ENCODE measurements around the gene PHOSPHO1. TPM values are rescaled to one million over a fixed set of nuclear protein-coding genes. Genes with fewer than 3 reads are reported as not detected.

Gene PHOSPHO1
- polyA plus RNA-seq, 2 of the 4 experiments (the other 2 are of a cell fraction) = 0.32 to 1.6 TPM

DNA sequence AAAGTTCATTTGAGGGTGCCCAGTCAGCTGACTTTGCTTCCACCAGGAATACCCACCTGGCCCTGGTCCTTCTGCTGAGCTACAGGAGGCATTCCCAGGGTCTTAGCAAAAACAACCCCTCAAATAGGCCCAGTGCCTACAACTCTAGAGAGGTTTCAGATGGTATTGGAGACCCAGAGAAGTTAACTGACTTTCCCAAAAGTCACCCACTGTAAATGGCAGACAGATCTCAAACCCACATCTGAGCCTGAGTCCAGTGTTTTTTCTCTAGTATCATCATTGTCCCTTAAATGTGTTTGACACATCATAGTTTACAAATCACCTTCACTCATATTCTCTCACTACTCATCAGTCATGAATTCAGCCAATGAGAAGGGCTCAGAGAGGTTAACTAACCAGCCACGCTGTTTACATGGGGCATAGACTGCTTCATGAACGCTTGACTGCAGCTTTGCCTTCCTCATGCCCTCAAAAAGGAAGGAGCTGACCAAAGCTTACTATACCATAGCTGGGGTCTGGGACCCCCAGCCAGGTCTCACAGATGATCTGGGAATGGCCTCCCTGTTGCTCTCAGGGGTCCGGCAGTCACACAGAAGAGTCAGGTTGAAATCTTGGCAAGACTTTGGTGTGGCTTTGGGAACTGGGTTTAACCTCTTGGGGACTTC, 3.7 kb downstream of the PHOSPHO1 start:
- Histone ChIP-seq H3K4me3 (no peak overlapping the region), H3K27ac (no peak overlapping the region), H3K4me1 (peaks cover 19% of the 10 kb centered on the region), H3K9me3 (no peaks in the 10 kb centered on the region), H3K4me2 (no peak overlapping the region)
- ChIA-PET POLR2A (no interaction called here), CTCF (interaction anchor here (0.5 to 12.3 kb wide), 72 partner anchors 10 to 1256 kb away, joined by 3 to 224 read pairs (median 4); partner anchors contain the start of genes ABI3, CDK5RAP3, GNGT2 and SNF8)
- no peak for DNase-seq (ENCODE audit: low read depth in 1 of 2, low spot score in 1 of 2)
- FAIRE-seq = no peak
- ATAC-seq = no peak
- WGBS (ENCODE audit: missing lambda C conversion rate) = 91% methylated on average over 3 of the region's 3 CpGs
- TF ChIP-seq EHF (CRISPR knock-in tag; IDR thresholded peaks at IDR 0.05) (no peak), ZNF302 (CRISPR knock-in tag; IDR thresholded peaks at IDR 0.05) (no peak), KDM5A (IDR thresholded peaks at IDR 0.05) (no peak), CBX2 (IDR thresholded peaks at IDR 0.05; ENCODE audit: borderline replicate concordance, low read depth) (no peak), JUN (IDR thresholded peaks at IDR 0.05) (no peak), TP53 (CRISPR knock-in tag; IDR thresholded peaks at IDR 0.05) (no peak), ESRRA (IDR thresholded peaks at IDR 0.05; ENCODE audit: borderline replicate concordance, low read length) (no peak), HEYL (CRISPR knock-in tag; IDR thresholded peaks at IDR 0.05) (no peak), CEBPB (IDR thresholded peaks at IDR 0.05) (no peak), JUNB (IDR thresholded peaks at IDR 0.05) (no peak)
- TF ChIP-seq, protein P1, sequence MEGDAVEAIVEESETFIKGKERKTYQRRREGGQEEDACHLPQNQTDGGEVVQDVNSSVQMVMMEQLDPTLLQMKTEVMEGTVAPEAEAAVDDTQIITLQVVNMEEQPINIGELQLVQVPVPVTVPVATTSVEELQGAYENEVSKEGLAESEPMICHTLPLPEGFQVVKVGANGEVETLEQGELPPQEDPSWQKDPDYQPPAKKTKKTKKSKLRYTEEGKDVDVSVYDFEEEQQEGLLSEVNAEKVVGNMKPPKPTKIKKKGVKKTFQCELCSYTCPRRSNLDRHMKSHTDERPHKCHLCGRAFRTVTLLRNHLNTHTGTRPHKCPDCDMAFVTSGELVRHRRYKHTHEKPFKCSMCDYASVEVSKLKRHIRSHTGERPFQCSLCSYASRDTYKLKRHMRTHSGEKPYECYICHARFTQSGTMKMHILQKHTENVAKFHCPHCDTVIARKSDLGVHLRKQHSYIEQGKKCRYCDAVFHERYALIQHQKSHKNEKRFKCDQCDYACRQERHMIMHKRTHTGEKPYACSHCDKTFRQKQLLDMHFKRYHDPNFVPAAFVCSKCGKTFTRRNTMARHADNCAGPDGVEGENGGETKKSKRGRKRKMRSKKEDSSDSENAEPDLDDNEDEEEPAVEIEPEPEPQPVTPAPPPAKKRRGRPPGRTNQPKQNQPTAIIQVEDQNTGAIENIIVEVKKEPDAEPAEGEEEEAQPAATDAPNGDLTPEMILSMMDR (IDR thresholded peaks at IDR 0.05) = no peak

DNA sequence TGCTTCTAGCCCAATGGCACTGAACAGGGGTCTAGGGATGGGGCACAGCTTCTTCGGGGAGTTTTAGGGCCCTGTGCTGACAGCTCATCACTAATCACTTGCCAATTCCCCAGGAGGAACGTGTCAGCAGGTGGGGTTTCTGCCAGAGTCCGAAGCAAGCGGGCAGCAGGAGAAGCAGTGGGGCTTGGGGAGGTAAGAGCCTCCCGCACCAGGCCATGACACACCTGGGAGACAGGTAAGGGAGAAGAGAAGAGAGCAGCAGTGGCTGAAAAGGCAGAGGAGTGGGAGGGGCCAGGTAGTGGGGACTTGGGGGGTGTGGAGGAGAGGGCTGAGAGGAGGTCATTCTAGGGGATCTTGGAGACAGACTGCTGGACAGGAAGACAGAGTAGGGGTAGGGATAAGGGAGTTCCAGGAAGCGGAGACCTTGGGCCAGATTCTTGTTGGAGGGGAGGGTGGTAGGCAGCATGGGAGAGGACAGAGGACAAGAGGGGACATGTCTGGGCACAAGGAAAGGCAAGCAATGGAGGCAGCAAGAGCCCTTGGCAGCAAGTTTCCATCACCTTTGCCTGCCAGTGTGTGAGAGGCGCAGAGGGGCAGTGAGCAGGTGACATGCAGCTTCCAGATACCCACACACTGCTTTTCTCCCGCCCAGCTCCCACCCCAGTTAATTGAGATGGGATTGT, 4.9 kb downstream of the PHOSPHO1 start:
- H3K4me3 ChIP-seq = no peak overlapping the region
- H3K4me1 ChIP-seq = peaks cover 16% of the 10 kb centered on the region
- DNase-seq (ENCODE audit: low read depth in 1 of 2, low spot score in 1 of 2) = no peak
- no peaks in the 10 kb centered on the region for H3K9me3 ChIP-seq
- POLR2A ChIA-PET = interaction anchor here (0.9 kb wide), 1 partner anchor 228 kb away, joined by 3 read pairs; the partner anchor contains the start of gene IGF2BP1
- no peak for ATAC-seq
- CTCF ChIA-PET = interaction anchor here (0.8 to 12.3 kb wide), 25 partner anchors 8 to 547 kb away, joined by 3 to 224 read pairs (median 10); partner anchors contain the start of genes ABI3 and GNGT2
- WGBS (ENCODE audit: missing lambda C conversion rate) = 73% methylated on average over 8 of the region's 8 CpGs
- peak overlapping the region in 1 of 2 experiments; percentile 23; a peak in 2 of 6 replicates for H3K27ac ChIP-seq
- no peak overlapping the region for H3K4me2 ChIP-seq
- FAIRE-seq = no peak
- TF ChIP-seq RNF2 (IDR thresholded peaks at IDR 0.05; ENCODE audit: borderline replicate concordance, low read depth) (no peak), EP300 (IDR thresholded peaks at IDR 0.05) (no peak), JUN (IDR thresholded peaks at IDR 0.05) (no peak), CEBPB (IDR thresholded peaks at IDR 0.05) (no peak), CHD4 (IDR thresholded peaks at IDR 0.05; ENCODE audit: borderline replicate concordance) (no peak)
- TF ChIP-seq, protein P2, sequence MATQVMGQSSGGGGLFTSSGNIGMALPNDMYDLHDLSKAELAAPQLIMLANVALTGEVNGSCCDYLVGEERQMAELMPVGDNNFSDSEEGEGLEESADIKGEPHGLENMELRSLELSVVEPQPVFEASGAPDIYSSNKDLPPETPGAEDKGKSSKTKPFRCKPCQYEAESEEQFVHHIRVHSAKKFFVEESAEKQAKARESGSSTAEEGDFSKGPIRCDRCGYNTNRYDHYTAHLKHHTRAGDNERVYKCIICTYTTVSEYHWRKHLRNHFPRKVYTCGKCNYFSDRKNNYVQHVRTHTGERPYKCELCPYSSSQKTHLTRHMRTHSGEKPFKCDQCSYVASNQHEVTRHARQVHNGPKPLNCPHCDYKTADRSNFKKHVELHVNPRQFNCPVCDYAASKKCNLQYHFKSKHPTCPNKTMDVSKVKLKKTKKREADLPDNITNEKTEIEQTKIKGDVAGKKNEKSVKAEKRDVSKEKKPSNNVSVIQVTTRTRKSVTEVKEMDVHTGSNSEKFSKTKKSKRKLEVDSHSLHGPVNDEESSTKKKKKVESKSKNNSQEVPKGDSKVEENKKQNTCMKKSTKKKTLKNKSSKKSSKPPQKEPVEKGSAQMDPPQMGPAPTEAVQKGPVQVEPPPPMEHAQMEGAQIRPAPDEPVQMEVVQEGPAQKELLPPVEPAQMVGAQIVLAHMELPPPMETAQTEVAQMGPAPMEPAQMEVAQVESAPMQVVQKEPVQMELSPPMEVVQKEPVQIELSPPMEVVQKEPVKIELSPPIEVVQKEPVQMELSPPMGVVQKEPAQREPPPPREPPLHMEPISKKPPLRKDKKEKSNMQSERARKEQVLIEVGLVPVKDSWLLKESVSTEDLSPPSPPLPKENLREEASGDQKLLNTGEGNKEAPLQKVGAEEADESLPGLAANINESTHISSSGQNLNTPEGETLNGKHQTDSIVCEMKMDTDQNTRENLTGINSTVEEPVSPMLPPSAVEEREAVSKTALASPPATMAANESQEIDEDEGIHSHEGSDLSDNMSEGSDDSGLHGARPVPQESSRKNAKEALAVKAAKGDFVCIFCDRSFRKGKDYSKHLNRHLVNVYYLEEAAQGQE (IDR thresholded peaks at IDR 0.05) = no peak

DNA sequence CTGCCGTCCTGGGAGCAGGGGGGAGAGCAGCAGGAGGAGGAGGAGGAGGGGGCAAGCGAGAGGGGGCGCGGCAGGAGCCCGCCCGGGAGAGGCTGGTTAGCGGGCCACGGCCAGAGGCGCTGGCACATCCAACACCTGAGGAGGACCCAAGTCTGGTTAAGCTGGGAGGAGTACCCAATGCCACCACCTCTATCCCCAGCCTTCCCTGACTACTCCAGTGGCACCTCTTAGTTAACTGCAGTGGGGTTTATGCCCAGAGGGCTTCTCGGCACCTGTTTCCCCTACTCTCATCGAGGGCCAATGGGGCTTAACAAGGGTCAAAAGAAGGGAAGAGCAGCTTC, 5.6 kb downstream of the PHOSPHO1 start:
- ChIA-PET CTCF (interaction anchor here (0.9 to 12.3 kb wide), 13 partner anchors 9 to 513 kb away, joined by 3 to 224 read pairs (median 4); partner anchors contain the start of genes ABI3 and GNGT2), POLR2A (no interaction called here)
- no peak for ATAC-seq
- TF ChIP-seq CBX2 (IDR thresholded peaks at IDR 0.05; ENCODE audit: borderline replicate concordance, low read depth) (no peak), CHD2 (IDR thresholded peaks at IDR 0.05; ENCODE audit: low read length, partially characterized antibody) (no peak)
- TF ChIP-seq, protein P2 (IDR thresholded peaks at IDR 0.05) = no peak
- H3K27ac ChIP-seq = no peak overlapping the region
- 85% methylated on average over 11 of the region's 11 CpGs for WGBS (ENCODE audit: missing lambda C conversion rate)
- no peak for FAIRE-seq
- peaks cover 14% of the 10 kb centered on the region for H3K4me1 ChIP-seq
- DNase-seq (ENCODE audit: low read depth in 1 of 2, low spot score in 1 of 2) = no peak
- H3K4me2 ChIP-seq = no peak overlapping the region
- H3K9me3 ChIP-seq = no peaks in the 10 kb centered on the region
- H3K4me3 ChIP-seq = no peak overlapping the region
